Naive B cell (primary cell): ENCODE measurements around the gene CHAF1A. TPM values are rescaled to one million over a fixed set of nuclear protein-coding genes. Genes with fewer than 3 reads are reported as not detected.
A peak's percentile ranks its signal among the peaks of the same experiment; 100 is the strongest.

Source experiments
- ATAC-seq, 2 donors: fragments of 150-1000 bp; cut with Tn5 transposase; 2 replicates each; pipeline ENCODE4 v1.10.0; 2021; ENCODE audit warnings: low read depth in 2 of 2, mild to moderate bottlenecking in 2 of 2, moderate library complexity in 2 of 2
- DNase-seq: peaks from one replicate; pipeline ENCODE4 v3.0.0; 2022
- H3K27ac Mint-ChIP-seq, 6 donors: one replicate each; pipeline ENCODE4 v1.8.0; 2020 to 2022; ENCODE audit warnings: mild to moderate bottlenecking in 6 of 6, mixed read lengths in 6 of 6, moderate library complexity in 5 of 6, inconsistent platforms in 2 of 6
- H3K27me3 Mint-ChIP-seq, 3 donors: one replicate each; pipeline ENCODE4 v1.8.0; 2021 to 2022; ENCODE audit warnings: mixed read lengths in 3 of 3, mild to moderate bottlenecking in 1 of 3
- H3K36me3 Mint-ChIP-seq, 2 donors: one replicate each; pipeline ENCODE4 v1.8.0; 2020 to 2022; ENCODE audit warnings: mixed read lengths in 2 of 2, inconsistent platforms in 1 of 2, mild to moderate bottlenecking in 1 of 2
- H3K4me1 Mint-ChIP-seq, 3 donors: one replicate each; pipeline ENCODE4 v1.8.0; 2020 to 2022; ENCODE audit warnings: mixed read lengths in 3 of 3, inconsistent platforms in 1 of 3, mild to moderate bottlenecking in 1 of 3, moderate library complexity in 1 of 3
- H3K4me3 Mint-ChIP-seq, 8 donors: one replicate each; pipeline ENCODE4 v1.8.0; 2020 to 2022; ENCODE audit warnings: mild to moderate bottlenecking in 8 of 8, mixed read lengths in 8 of 8, moderate library complexity in 8 of 8, inconsistent platforms in 2 of 8
- H3K9me3 Mint-ChIP-seq, 7 donors: one replicate each; pipeline ENCODE4 v1.8.0; 2020 to 2022; ENCODE audit warnings: mixed read lengths in 7 of 7, mild to moderate bottlenecking in 5 of 7, inconsistent platforms in 2 of 7, moderate library complexity in 1 of 7
- polyA plus RNA-seq, 6 donors: library from polyadenylated mRNA; unstranded; fragments of 300-500 nt; fragmentation: Illumina TruSeq; gene quantifications; one replicate each; pipeline ENCODE4 v1.2.3, GENCODE V29; 2021; ENCODE audit warnings: low read depth in 6 of 6

CHAF1A gene
- polyA plus RNA-seq, 6 donors from 2014 or later, result 0.14 to 4.8 (median 2.7) TPM

- H3K36me3 Mint-ChIP-seq, result peaks cover 0 to 6% of the 10 kb centered on the region in 2 donors
- H3K27ac Mint-ChIP-seq, result no peak overlapping the region
- H3K9me3 Mint-ChIP-seq, result no peaks in the 10 kb centered on the region
These were observed 45.1 kb downstream of the CHAF1A start for GRCh38 chr19:4447327-4448146.

GRCh38 chr19:4448147-4448985, 45.9 kb downstream of the CHAF1A start:
- Mint-ChIP-seq H3K27me3 (no peaks in the 10 kb centered on the region), H3K36me3 (peaks cover 0 to 6% of the 10 kb centered on the region in 2 donors), H3K4me3 (no peak overlapping the region), H3K9me3 (no peaks in the 10 kb centered on the region), H3K4me1 (peaks cover 0 to 1% (median under 1%) of the 10 kb centered on the region in 3 donors), H3K27ac (no peak overlapping the region)
- DNase-seq, result no peak
- ATAC-seq, result no peak

More at GRCh38 chr19:4447327-4448146, 45.1 kb downstream of the CHAF1A start:
- Mint-ChIP-seq H3K4me1 (peaks cover under 1 to 9% (median 4%) of the 10 kb centered on the region in 3 donors), H3K4me3 (no peak overlapping the region), H3K27me3 (no peaks in the 10 kb centered on the region)
- no peak for ATAC-seq
- no peak for DNase-seq

- Mint-ChIP-seq H3K9me3 (no peaks in the 10 kb centered on the region), H3K27me3 (no peaks in the 10 kb centered on the region), H3K36me3 (peaks cover 0 to 6% of the 10 kb centered on the region in 2 donors), H3K4me1 (no peaks in the 10 kb centered on the region), H3K27ac (no peak overlapping the region), H3K4me3 (no peak overlapping the region)
- DNase-seq (no peak), ATAC-seq (no peak)
These were observed 46.7 kb downstream of the CHAF1A start for GRCh38 chr19:4449022-4449638.

- Mint-ChIP-seq H3K36me3 (peaks cover 0 to 6% of the 10 kb centered on the region in 2 donors), H3K27me3 (no peaks in the 10 kb centered on the region), H3K9me3 (no peaks in the 10 kb centered on the region), H3K27ac (no peak overlapping the region), H3K4me1 (peaks cover 0 to under 1% (median 0%) of the 10 kb centered on the region in 3 donors), H3K4me3 (no peak overlapping the region)
- ATAC-seq, result no peak
- no peak for DNase-seq
These were observed 47.2 kb downstream of the CHAF1A start for GRCh38 chr19:4449639-4450028.

DNA sequence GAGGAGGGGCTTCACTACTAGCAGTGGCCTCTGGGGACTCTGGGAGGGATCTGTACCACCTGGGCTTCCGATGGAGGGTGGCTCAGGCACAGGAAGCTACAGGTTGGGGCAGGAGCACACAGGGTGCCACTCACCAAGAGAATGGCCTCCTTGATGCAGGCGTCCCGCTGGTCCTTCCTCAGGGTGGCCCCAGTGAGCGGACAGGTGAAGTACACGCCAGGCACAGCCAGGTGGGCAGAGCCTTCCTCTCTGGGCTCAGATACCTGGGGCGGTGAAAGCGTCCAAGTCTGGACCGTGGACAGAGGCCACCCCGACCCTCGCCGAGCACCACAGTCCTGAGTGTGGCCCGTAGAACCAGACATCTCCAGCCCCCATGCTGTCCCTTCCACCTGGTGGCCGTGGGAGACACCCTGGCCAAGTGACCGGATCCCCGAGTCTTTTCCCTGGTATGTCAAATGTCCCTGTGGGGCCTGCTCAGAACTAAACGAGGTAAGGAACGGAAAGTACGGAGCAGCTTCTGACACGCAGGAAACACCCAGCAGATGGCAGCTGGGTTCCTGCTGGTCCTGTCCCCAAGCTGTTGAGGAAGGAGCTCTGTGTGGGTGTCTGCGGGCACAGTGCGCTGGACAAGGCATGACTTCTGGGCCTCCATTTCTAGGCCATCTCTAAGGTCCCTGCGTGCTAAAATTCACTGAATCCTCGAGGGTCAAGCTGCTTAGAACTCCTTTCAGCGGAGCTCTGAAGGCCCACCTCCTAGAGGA, 50.0 kb downstream of the CHAF1A start:
- DNase-seq (no peak), ATAC-seq (no peak)
- Mint-ChIP-seq H3K27me3 (no peaks in the 10 kb centered on the region), H3K36me3 (peaks cover 0 to 6% of the 10 kb centered on the region in 2 donors), H3K9me3 (no peaks in the 10 kb centered on the region), H3K4me3 (peak overlapping the region in 2 of 8 donors; percentile 12 to 40), H3K27ac (no peak overlapping the region), H3K4me1 (peaks cover 13 to 24% (median 19%) of the 10 kb centered on the region in 3 donors)

DNA sequence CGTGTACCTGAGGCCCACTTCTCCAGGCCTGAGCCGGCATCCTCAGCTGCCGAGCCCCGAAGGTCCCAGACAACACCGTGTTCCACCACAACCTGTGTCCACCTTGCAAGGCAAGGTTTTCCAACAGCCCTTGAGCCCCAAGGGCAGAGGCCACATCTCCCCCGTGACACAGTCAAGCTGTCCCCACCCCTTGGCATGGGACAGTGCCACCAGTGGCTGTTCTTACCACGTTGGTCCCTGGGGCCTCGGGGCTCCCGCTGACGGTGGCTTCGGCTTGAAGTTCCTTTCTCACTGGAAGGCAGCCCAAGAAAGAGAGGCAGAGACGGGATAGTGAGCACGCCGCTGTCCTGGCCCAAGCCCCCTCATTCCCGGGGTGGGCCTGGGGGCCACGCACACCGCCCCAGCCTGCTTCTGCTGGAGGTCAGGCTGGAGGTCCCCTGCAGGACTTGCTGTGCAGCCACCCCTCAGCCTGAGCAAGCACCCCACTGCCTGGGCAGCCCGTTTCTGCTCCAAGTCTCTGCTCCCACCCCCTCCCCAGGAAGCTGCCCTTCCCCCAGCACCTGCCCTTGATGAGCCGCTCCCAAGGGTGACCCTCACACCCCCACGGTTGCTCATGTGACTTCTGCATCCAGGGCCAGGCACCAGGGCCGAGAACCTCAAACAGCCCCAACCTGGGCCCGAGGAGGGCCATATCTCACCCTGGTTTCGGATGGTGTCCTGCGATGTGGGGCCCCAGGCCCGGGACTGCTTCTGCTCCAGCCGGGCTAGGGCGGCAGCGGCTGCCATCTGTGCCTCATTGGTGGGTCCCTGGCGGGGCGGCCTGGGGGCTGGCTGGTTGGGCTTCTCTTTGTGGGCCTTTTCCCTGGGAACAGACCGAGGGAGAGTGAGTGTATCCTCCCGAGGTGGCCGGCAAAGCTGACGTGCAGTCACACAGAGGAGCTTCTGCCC, 51.1 kb downstream of the CHAF1A start:
- peaks cover 13 to 27% (median 24%) of the 10 kb centered on the region in 3 donors for H3K4me1 Mint-ChIP-seq
- no peak overlapping the region for H3K4me3 Mint-ChIP-seq
- H3K36me3 Mint-ChIP-seq, result peaks cover 0 to 6% of the 10 kb centered on the region in 2 donors
- ATAC-seq, result no peak
- DNase-seq, result no peak
- H3K27me3 Mint-ChIP-seq, result no peaks in the 10 kb centered on the region
- peak overlapping the region in 1 of 6 donors; percentile 29 for H3K27ac Mint-ChIP-seq
- H3K9me3 Mint-ChIP-seq, result no peaks in the 10 kb centered on the region

DNA sequence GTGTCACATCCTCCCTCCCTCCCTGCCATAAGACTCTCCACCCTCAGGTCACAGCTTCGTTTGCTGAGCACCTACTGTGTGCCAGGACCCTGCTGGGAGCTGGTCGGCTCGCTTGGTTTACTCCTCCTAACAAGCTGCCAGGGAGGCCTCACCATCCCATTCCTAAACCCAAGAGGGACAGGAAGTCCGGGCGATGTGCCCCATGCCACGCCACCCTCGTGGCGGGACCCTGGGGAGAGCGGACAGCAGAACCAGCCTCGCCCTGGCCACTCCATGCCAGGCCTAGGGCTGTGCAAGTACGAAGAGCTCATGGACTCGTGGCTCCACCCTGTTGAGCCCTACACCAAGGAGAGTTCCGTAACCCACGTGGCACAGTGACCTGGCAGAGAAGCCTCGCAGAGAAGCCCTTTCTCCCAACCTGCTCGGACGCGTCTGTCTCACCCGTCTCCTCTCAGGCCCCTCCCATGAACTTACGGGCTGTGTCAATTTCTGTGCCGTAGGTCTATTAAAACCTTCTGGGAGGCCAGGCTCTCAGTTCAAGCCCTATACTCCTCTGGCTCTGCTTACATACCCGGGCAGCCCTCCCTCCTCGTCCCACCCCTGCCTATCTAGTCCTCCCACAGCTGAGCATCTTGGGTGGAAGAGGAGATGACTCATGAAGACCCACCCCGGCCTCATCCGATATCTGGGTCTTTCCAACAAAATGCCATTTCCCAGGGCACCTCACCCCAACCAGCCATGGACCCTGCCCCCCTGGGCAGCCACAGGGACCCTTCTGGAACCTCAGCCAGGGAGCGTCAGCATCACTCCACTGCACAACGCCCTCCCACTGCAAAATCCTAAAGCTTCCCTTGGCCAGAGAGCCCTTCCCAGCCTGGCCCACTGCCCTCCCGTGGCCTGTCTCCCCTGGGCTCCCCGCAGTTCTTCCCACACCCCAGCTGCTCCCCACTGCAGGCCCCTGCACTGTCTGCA, 52.6 kb downstream of the CHAF1A start:
- Mint-ChIP-seq H3K27ac (peak overlapping the region in 5 of 6 donors; percentile 28 to 93 (median 54)), H3K27me3 (no peaks in the 10 kb centered on the region), H3K4me3 (peak overlapping the region in 6 of 8 donors; percentile 9 to 83 (median 66)), H3K9me3 (no peaks in the 10 kb centered on the region), H3K4me1 (peaks cover 13 to 27% (median 24%) of the 10 kb centered on the region in 3 donors), H3K36me3 (no peaks in the 10 kb centered on the region)
- ATAC-seq (no peak), DNase-seq (no peak)

DNA sequence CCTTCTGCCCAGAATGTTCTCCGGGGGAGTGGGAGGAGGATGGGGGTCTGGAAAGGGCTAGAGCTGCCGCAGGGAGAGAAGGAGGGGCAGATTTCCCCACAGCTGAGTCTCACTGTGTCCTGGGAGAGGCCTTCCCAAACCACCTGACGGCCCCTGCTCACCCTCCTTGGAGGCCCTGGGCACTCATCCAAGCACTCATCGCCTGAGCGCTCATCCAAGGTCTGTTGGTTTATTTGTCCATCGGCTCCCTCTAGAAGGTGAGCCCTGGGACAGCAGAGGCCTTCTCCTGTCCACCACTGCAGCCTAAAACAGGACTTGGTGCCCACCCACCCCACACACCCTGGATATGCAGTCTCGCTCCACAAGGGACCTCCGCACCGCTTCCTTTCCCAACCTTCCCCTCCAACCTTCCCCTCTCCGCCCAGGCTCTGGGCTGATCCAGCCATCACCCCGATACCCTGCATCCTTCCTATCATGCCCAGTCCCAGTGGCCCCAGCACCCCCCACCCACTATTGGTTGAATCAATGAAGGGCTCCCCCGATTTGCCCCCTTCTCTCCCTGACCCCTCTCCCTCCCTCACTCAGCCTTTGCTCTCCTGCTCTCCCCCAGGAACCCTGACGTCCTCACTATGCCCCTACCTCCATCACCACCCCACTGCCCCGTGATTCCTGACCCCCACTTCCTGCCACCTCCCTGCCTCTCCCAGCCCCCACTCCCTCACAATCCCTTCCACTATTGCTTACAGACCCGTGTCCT, 53.5 kb downstream of the CHAF1A start:
- no peak for ATAC-seq
- no peaks in the 10 kb centered on the region for H3K36me3 Mint-ChIP-seq
- no peaks in the 10 kb centered on the region for H3K9me3 Mint-ChIP-seq
- peaks cover 13 to 27% (median 24%) of the 10 kb centered on the region in 3 donors for H3K4me1 Mint-ChIP-seq
- H3K27ac Mint-ChIP-seq, result peak overlapping the region in 5 of 6 donors; percentile 28 to 97 (median 92)
- H3K4me3 Mint-ChIP-seq, result peak overlapping the region; percentile 83 to 95 (median 90)
- H3K27me3 Mint-ChIP-seq, result no peaks in the 10 kb centered on the region
- no peak for DNase-seq

GRCh38 chr19:4456476-4456842, 54.0 kb downstream of the CHAF1A start:
- H3K9me3 Mint-ChIP-seq, result no peaks in the 10 kb centered on the region
- H3K36me3 Mint-ChIP-seq, result no peaks in the 10 kb centered on the region
- H3K4me3 Mint-ChIP-seq, result peak overlapping the region; percentile 83 to 95 (median 90)
- DNase-seq, result no peak
- H3K27ac Mint-ChIP-seq, result peak overlapping the region; percentile 72 to 97 (median 90)
- H3K27me3 Mint-ChIP-seq, result no peaks in the 10 kb centered on the region
- ATAC-seq, result no peak
- peaks cover 13 to 27% (median 24%) of the 10 kb centered on the region in 3 donors for H3K4me1 Mint-ChIP-seq

DNA sequence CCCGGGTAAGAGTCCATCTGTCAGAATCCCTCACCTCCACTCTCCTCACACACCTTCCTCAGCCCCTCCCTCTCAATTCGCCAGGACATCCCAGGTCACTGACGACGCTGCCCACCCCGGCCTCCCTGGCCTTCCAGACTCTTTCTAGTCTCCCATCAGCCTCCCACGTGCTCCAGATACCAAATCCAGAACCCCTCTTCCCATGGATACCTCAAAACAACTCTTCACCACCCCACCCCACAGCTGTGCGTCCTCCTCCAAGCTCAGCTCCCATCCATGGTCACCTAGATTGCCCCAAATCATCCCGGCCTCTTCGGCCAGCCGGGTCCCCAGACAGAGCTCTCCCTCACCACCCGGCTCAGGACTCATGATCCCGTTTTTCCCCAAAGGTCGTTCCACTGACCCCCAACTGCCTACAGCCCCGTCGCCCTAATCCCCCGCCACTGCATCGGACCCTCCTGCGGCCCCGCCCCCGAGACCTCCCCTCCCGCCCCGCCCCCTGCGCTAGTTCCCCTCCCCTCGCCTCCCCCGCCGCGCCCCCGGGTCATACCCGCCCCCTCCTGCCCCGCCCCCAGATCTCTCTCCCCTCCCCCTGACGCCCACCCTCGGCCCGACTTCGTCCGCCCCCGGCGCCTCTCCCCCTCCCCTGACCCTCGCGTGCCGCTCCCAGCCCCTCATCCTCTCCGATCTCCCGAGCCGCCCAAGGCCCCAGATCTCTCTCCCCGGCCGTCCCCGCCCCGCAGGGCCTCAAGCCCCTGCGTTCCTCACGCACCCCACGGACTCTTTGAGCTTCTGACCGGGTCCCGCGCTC, 54.6 kb downstream of the CHAF1A start:
- H3K4me3 Mint-ChIP-seq, result peak overlapping the region; percentile 83 to 95 (median 90)
- peaks cover 13 to 27% (median 24%) of the 10 kb centered on the region in 3 donors for H3K4me1 Mint-ChIP-seq
- no peaks in the 10 kb centered on the region for H3K27me3 Mint-ChIP-seq
- peak overlapping the region; percentile 72 to 97 (median 90) for H3K27ac Mint-ChIP-seq
- peak; percentile 39 to 41 for ATAC-seq
- no peaks in the 10 kb centered on the region for H3K9me3 Mint-ChIP-seq
- no peaks in the 10 kb centered on the region for H3K36me3 Mint-ChIP-seq
- DNase-seq, result no peak
